ENCODE measurements around the gene ADAMTS9. TPM values are rescaled to one million over a fixed set of nuclear protein-coding genes. Genes with fewer than 3 reads are reported as not detected.

The ADAMTS9 gene
- total and polyA plus RNA-seq, 2 experiments from 2014 or later: 0.31 to 0.81 TPM

- ATAC-seq (peak; percentile 19), DNase-seq (ENCODE audit: low spot score) (no peak)
- H3F3A ChIP-seq (replicated peaks; ENCODE audit: low read depth): peaks cover 15% of the 10 kb centered on the region; the same call in 1 of the 2 replicates
- no peak overlapping the region for H3K27ac Mint-ChIP-seq
- H3K4me1 ChIP-seq (ENCODE audit: insufficient read depth): peaks cover 56% of the 10 kb centered on the region
- H3K27me3 Mint-ChIP-seq (ENCODE audit: insufficient read depth, low read depth, poor library complexity): peaks cover 64% of the 10 kb centered on the region
- H3K4me2 ChIP-seq: peak overlapping the region; percentile 99
- H3K4me3 ChIP-seq: peak overlapping the region; percentile 80
- H3K27ac ChIP-seq (ENCODE audit: low read depth): no peak overlapping the region
- peak overlapping the region; percentile 100; the same call in 1 of the 2 replicates for H2AFZ ChIP-seq
- H3K36me3 ChIP-seq (ENCODE audit: insufficient read depth): no peaks in the 10 kb centered on the region
- peaks cover 87% of the 10 kb centered on the region for H3K27me3 ChIP-seq (ENCODE audit: insufficient read depth)
- peaks cover 4% of the 10 kb centered on the region; the same call in 1 of the 2 replicates for H4K20me1 ChIP-seq (replicated peaks; ENCODE audit: insufficient read depth)
- no peaks in the 10 kb centered on the region for H3K9me2 ChIP-seq (ENCODE audit: insufficient read depth)
- peak overlapping the region; percentile 84 for H3K4me3 Mint-ChIP-seq
- no peaks in the 10 kb centered on the region for H3K79me2 ChIP-seq (replicated peaks; ENCODE audit: insufficient read depth)
- H3K4me1 Mint-ChIP-seq: peaks cover 58% of the 10 kb centered on the region
- TF ChIP-seq ZNF114 (CRISPR knock-in tag; IDR thresholded peaks at IDR 0.05): no peak
- no peak for TF ChIP-seq NANOG (IDR thresholded peaks at IDR 0.05; ENCODE audit: borderline replicate concordance)
- no peak for TF ChIP-seq CTCF (conservative IDR thresholded peaks at IDR 0.05; ENCODE audit: low read depth in 2 of 2)
- TF ChIP-seq EZH2 (IDR thresholded peaks at IDR 0.05; ENCODE audit: low read depth, unreplicated experiment): peak; percentile 64
- no peak for TF ChIP-seq EZH2phosphoT487 (IDR thresholded peaks at IDR 0.05; ENCODE audit: unreplicated experiment)
- no peak for TF ChIP-seq ETS1 (IDR thresholded peaks at IDR 0.05)
- no peak for TF ChIP-seq STAT1 (IDR thresholded peaks at IDR 0.05; ENCODE audit: unreplicated experiment)
- peaks cover 2% of the 10 kb centered on the region; the same call in 1 of the 3 replicates for H3K9me3 Mint-ChIP-seq
- H3K36me3 Mint-ChIP-seq (ENCODE audit: low read depth): peaks cover 3% of the 10 kb centered on the region; the same call in 1 of the 3 replicates
Measured at GRCh38 chr3:64687086-64687780, 567 bp downstream of the ADAMTS9 start.

- Histone ChIP-seq H3K27ac (ENCODE audit: low read depth) (no peak overlapping the region), H3K9me2 (ENCODE audit: insufficient read depth) (no peaks in the 10 kb centered on the region), H3K36me3 (ENCODE audit: insufficient read depth) (no peaks in the 10 kb centered on the region), H3K4me1 (ENCODE audit: insufficient read depth) (peaks cover 55% of the 10 kb centered on the region), H2AFZ (peak overlapping the region; percentile 96), H3F3A (replicated peaks; ENCODE audit: low read depth) (peaks cover 15% of the 10 kb centered on the region; the same call in 1 of the 2 replicates), H3K4me2 (peak overlapping the region; percentile 99), H3K27me3 (ENCODE audit: insufficient read depth) (peaks cover 93% of the 10 kb centered on the region), H4K20me1 (replicated peaks; ENCODE audit: insufficient read depth) (peaks cover 4% of the 10 kb centered on the region; the same call in 1 of the 2 replicates), H3K79me2 (replicated peaks; ENCODE audit: insufficient read depth) (no peaks in the 10 kb centered on the region), H3K4me3 (peak overlapping the region; percentile 80)
- ATAC-seq: peak; percentile 3
- Mint-ChIP-seq H3K27me3 (ENCODE audit: insufficient read depth, low read depth, poor library complexity) (peaks cover 68% of the 10 kb centered on the region), H3K4me3 (peak overlapping the region; percentile 81), H3K4me1 (peaks cover 58% of the 10 kb centered on the region), H3K36me3 (ENCODE audit: low read depth) (peaks cover 3% of the 10 kb centered on the region; the same call in 1 of the 3 replicates), H3K27ac (no peak overlapping the region), H3K9me3 (peaks cover 2% of the 10 kb centered on the region; the same call in 1 of the 3 replicates)
- peak; percentile 66 for DNase-seq (ENCODE audit: low spot score)
- TF ChIP-seq EZH2phosphoT487 (IDR thresholded peaks at IDR 0.05; ENCODE audit: unreplicated experiment): no peak
- TF ChIP-seq EZH2 (IDR thresholded peaks at IDR 0.05; ENCODE audit: low read depth, unreplicated experiment): peak; percentile 51
Measured at GRCh38 chr3:64686446-64686908, 1.3 kb downstream of the ADAMTS9 start.
